ENCODE data around the gene EZR.
"Not testable (repeated sequence)": the region's sequence is repeated elsewhere in the genome, so short reads cannot be mapped to it uniquely, and the experiment has no call there.

EZR gene

GRCh38 chr6:158797331-158798310 lies 21.5 kb downstream of the EZR start:
- no peak for DNase-seq (ENCODE audit: low read depth in 2 of 2)

GRCh38 chr6:158796353-158796752 lies 22.8 kb downstream of the EZR start:
- DNase-seq (ENCODE audit: low read depth in 2 of 2) = no peak

GRCh38 chr6:158795516-158795915 lies 23.7 kb downstream of the EZR start:
- DNase-seq (ENCODE audit: low read depth in 2 of 2) = no peak

- DNase-seq (ENCODE audit: low read depth in 2 of 2) = no peak
Observed at GRCh38 chr6:158793432-158793831, 25.7 kb downstream of the EZR start.

GRCh38 chr6:158792505-158792904 lies 26.7 kb downstream of the EZR start:
- DNase-seq (ENCODE audit: low read depth in 2 of 2) = not testable (repeated sequence)

- DNase-seq (ENCODE audit: low read depth in 2 of 2) = no peak
Observed at GRCh38 chr6:158791274-158791855, 27.8 kb downstream of the EZR start.

GRCh38 chr6:158789115-158789917 lies 29.9 kb downstream of the EZR start:
- DNase-seq (ENCODE audit: low read depth in 2 of 2) = no peak

GRCh38 chr6:158787395-158787794 lies 31.8 kb downstream of the EZR start:
- DNase-seq (ENCODE audit: low read depth in 2 of 2) = no peak

GRCh38 chr6:158786645-158787304 lies 32.4 kb downstream of the EZR start:
- DNase-seq (ENCODE audit: low read depth in 2 of 2) = no peak

GRCh38 chr6:158785036-158785435 lies 34.1 kb downstream of the EZR start:
- DNase-seq (ENCODE audit: low read depth in 2 of 2) = no peak

GRCh38 chr6:158784505-158784904 lies 34.7 kb downstream of the EZR start:
- DNase-seq (ENCODE audit: low read depth in 2 of 2) = no peak

GRCh38 chr6:158783851-158784250 lies 35.3 kb downstream of the EZR start:
- DNase-seq (ENCODE audit: low read depth in 2 of 2) = no peak

GRCh38 chr6:158783167-158783450 lies 36.1 kb downstream of the EZR start:
- no peak for DNase-seq (ENCODE audit: low read depth in 2 of 2)

- no peak for DNase-seq (ENCODE audit: low read depth in 2 of 2)
Observed at GRCh38 chr6:158782432-158783166, 36.6 kb downstream of the EZR start.

- no peak for DNase-seq (ENCODE audit: low read depth in 2 of 2)
Observed at GRCh38 chr6:158781692-158782373, 37.3 kb downstream of the EZR start.

GRCh38 chr6:158780988-158781691 lies 38.0 kb downstream of the EZR start:
- no peak for DNase-seq (ENCODE audit: low read depth in 2 of 2)

- no peak for DNase-seq (ENCODE audit: low read depth in 2 of 2)
Observed at GRCh38 chr6:158780246-158780884, 38.8 kb downstream of the EZR start.

GRCh38 chr6:158778005-158778527 lies 41.1 kb downstream of the EZR start:
- DNase-seq (ENCODE audit: low read depth in 2 of 2) = no peak

GRCh38 chr6:158777510-158777909 lies 41.7 kb downstream of the EZR start:
- no peak for DNase-seq (ENCODE audit: low read depth in 2 of 2)

Measured in stimulated activated CD8-positive, alpha-beta memory T cell treated with anti-CD3 and anti-CD28 coated beads, Interleukin-2, amount 100 ng/mL, for 48 hours (primary cell).